ENCODE data around the gene KNSTRN. TPM values are rescaled to one million over a fixed set of nuclear protein-coding genes. Genes with fewer than 3 reads are reported as not detected.

Gene KNSTRN
- total and polyA plus RNA-seq, 2 of the 8 experiments (the other 6 are each of a cell fraction or from before 2014, with no cell fraction given), result 25.1 to 79.4 TPM

- no peak for TF ChIP-seq CHD7 (IDR thresholded peaks at IDR 0.05; ENCODE audit: insufficient replicate concordance, low read length)
- no peak for TF ChIP-seq EP300 (IDR thresholded peaks at IDR 0.05; ENCODE audit: borderline replicate concordance in 1 of 2, low read depth in 2 of 2, low read length in 2 of 2)
- TF ChIP-seq CTCF (IDR thresholded peaks at IDR 0.05; ENCODE audit: control extremely low read depth in 1 of 3, insufficient read depth in 1 of 3, low read depth in 1 of 3, low read length in 3 of 3), result peak; percentile 17 to 46 (median 38); a peak in 2 of 4 replicates
- 0 out of 2 replicates have a peak, but pooled peaks have one; percentile 30 for TF ChIP-seq RBBP5 (IDR thresholded peaks at IDR 0.05; ENCODE audit: borderline replicate concordance, low read depth, low read length)
- no peak for TF ChIP-seq KDM1A (IDR thresholded peaks at IDR 0.05; ENCODE audit: borderline replicate concordance, low read length)
- TF ChIP-seq GABPA (IDR thresholded peaks at IDR 0.05; ENCODE audit: borderline replicate concordance, insufficient read depth, low read length), result no peak
Measured at GRCh38 chr15:40354408-40355171, 27.9 kb upstream of the KNSTRN start (continued).

All from H1 (cell line).